Epidermal melanocyte (primary cell): ENCODE results near the gene SCEL.
"Not testable (repeated sequence)": the region's sequence is repeated elsewhere in the genome, so short reads cannot be mapped to it uniquely, and the experiment has no call there.

Experiments used
- DNase-seq: peaks from one replicate; pipeline ENCODE4 v3.0.0; 2011; ENCODE audit warnings: low spot score; ENCODE audit not compliant: insufficient read length

SCEL gene, protein sequence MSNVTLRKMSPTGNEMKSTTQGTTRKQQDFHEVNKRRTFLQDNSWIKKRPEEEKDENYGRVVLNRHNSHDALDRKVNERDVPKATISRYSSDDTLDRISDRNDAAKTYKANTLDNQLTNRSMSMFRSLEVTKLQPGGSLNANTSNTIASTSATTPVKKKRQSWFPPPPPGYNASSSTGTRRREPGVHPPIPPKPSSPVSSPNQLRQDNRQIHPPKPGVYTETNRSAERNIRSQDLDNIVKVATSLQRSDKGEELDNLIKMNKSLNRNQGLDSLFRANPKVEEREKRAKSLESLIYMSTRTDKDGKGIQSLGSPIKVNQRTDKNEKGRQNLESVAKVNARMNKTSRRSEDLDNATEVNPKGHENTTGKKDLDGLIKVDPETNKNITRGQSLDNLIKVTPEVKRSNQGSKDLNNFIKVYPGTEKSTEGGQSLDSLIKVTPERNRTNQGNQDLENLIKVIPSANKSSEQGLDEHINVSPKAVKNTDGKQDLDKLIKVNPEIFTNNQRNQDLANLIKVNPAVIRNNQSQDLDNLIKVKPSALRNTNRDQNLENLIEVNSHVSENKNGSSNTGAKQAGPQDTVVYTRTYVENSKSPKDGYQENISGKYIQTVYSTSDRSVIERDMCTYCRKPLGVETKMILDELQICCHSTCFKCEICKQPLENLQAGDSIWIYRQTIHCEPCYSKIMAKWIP

DNA sequence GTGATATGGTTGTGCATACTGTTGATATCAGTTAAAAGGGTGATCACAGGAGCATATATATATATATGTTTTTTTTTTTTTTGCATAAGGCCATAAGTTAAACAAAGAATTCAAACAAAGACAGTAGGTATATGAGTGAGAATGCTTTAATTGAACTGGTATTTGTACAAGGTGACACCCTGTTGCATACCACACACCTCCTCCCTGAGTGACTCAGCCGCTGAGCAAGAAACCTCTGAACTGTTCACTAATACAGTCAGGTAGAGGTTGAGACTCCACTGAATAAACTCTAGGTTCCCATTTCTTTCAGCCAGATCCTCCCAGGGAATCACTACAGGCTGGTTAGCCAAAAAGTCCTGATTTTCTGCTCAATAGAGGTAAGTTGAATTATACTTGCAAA lies at the start of gene SCEL:
TSS of gene SCEL (plus strand) at position 259 of the 400 bp plus-strand sequence. CDS start 20,170 bp downstream, outside the sequence.
- no peak for DNase-seq

DNA sequence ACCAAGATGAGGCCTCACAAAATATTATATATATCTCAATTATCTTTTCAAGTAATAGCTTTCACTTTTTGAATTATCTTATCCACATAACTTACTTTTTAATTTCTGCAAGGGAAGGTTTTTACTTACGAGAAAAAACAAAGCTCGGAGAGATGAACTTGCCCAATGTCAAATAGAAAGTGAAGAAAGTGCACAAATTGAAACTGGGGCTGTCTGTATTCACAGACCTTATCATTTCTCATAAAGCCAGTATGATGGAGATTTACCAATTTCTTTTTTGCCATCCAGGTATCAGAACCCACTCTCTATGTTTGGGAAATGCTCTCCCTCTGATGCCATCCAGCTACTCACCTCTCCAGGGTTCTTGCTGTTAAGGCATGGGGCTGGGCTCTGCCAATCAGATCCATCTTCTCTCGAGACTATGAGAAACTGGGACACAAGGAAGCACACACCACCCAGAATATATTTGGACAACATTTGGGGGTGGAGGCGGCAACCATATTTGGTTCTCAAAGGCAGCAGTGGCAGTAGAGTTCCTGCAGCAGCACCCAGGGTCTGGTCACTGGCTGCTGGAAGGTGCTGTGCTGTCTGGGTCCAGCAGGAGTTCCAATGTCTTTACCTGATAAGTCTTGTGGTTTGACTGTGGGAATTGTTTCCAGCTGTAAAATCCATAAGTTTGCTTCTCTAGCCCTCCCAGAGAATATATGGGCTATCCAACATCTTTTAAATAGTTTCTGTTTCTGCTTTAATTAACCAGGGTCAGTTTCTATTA lies 45.8 kb upstream of the SCEL start:
- DNase-seq = no peak

DNA sequence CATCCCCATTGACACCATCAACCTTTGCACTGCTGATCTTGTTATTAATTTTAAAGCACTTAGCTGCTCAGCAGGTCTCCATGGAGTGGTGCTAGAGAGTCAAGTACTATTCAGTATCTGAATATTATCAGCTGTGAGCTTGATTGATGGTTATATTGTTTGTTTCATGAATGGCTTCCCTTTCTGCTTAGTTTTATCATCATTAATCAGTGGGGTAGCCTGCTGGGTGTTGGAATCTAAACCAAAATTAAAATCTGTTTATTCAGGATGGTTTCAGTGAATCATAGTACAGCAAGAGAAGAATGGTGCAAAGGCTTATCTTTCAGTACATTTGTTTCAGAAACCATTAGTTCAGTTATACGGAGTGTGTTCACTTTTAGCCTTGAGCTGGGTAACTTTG lies 42.5 kb upstream of the SCEL start:
- no peak for DNase-seq

DNA sequence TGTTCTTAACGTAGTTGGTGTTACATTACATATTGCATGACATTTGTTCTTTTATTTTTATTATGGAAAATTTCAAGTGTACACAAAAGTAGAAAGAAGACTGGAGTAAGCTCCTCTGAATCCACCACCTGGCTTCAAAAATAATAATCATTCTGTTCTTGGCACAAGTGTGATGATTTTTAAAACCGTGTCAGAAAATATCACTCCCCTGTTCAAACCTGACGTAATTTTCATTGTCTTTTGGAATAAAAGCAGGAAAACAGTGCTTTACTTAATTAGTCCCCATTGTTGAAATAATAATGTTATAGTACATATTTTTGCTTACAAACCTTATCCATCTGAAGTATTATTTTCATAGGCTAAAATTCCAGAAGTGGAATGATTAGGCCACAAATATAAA lies 41.3 kb upstream of the SCEL start:
- no peak for DNase-seq

DNA sequence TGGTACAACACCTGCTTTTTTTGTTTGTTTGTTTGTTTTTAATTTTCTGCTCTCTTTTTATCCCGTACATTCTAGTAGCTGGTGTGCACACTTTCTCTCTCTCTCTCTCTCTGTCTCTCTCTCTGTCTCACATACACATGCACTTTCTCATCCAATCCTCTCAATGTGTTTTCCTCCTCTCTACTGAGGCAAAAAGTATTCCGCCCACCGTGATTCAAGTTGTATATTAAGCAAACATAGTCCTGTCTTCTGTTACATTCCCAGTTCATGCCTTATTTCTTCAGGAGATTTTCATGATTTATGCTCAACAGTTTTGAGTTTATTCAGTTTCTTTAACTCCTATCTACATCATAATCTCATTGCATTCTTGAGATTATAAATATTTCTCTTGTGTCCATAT lies 38.2 kb upstream of the SCEL start:
- no peak for DNase-seq

DNA sequence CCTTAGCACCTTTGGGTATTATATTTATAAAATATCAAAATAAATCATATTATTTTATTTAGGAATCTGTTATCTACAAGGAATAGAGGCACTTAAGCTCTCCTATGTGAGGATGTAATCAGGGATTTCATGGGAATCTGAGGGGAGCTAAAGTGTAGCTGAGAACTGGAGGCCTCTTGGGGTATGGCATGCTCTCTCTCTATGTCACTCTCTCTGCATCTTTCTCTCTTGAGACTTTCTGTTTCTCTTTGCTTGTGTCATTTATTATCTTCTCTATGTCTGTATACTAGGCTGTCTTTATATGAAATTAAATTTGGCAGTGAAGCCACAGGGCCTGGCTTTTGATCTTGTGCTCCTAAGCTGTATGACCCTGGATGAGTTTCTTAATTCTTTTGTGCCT lies 37.7 kb upstream of the SCEL start:
- no peak for DNase-seq

DNA sequence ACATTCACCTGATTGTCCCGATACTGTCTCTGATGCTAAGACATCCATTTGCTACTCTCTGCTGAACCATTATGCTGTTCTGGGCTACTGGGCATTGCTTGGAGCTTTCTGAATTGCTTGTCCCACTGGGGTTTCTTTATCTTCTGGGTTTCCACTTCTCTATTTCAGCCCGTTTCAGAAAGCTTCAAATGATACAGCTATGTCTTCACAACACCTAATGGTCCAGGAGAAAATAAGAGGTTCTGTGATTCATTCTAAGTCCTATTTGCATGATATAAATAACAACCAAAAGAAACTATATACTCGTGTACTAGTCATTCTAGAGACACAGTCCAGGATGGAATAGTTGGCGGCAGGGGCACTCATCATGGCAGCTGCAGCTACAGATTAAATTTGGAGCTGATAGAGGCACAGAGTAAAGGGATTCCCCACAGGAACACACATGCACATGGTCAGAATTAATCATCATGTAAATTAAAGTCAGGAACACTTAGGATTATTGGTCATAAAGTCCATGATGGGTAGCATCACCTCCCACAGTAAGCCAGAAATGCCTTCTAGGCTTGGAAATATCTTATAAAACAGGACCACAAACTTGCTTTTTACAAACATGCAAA lies 33.3 kb upstream of the SCEL start:
- no peak for DNase-seq

DNA sequence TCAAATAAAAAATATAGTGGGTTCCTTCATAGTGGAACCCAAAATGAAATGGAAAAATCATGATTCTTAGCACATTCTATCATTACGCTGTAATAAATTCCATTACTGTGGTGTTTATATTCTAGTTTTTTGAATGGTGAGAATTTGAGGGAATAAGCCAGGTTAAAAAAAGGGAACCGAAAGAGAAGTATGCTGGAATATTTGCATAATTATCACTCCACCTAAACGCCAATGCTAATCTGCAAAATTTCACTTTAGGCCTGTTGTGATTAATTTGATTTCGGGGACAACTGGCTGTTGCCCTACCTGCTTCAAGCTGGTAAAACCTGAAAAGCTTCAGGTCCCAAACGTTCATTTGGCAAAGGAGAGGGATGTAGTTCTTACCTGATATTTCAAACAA lies 32.1 kb upstream of the SCEL start:
- no peak for DNase-seq

DNA sequence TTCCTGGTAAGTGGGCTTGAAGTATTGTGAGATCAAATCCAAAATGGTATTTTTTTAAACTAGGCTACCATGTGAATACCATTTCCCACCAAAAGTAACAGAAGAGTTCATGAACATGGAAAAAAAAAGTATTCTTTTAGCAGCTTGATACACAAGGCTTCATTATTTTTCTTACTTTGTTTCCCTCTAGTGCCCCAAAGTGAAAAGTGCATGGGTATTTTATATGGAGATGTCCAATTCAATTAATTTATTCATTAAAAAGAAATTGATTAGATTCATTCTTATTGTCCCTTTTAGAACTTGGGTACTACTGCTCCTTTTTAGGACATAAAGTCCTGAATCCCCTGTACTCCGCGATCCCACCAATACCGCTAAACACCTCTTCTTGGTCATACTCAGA lies 28.6 kb upstream of the SCEL start:
- DNase-seq = no peak

DNA sequence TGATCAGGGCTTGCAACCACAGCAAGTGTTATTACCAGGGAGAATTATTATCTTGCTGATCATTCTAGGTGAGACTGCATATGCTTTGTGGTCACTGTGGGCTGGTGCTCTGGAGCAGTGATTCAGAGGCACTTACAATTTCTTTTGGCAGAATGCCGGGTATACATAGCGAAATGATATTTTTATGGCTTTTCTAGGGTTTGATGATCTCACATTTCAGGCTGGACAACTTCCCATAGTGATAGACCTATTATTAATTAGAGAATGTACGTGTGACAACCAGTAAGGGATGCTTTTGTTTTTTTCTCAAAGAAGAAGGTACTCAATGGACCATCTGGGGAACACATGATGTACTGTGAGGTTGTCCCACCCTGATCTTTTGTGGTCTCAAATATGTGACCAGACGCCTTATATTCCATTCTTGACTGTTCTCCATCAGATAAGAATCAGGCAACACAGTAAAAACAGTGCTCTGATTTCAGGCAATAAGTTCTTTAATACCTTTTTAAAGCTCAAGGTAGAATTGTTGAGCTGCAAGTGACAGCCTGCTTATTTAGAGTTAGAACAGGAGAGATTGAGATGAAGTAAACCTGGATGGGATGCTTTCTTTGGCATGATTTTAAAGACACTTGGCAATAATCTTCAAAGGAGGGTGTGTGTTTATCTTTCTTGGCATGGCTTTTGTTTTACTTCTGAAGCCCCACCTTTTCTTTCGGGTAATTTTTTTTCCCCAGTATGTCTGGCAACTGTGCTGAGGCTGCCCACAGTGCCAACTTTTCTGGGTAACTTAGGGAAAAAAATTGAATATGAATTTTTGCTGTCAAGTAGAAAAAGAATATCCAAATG lies 27.4 kb upstream of the SCEL start:
- DNase-seq = no peak

DNA sequence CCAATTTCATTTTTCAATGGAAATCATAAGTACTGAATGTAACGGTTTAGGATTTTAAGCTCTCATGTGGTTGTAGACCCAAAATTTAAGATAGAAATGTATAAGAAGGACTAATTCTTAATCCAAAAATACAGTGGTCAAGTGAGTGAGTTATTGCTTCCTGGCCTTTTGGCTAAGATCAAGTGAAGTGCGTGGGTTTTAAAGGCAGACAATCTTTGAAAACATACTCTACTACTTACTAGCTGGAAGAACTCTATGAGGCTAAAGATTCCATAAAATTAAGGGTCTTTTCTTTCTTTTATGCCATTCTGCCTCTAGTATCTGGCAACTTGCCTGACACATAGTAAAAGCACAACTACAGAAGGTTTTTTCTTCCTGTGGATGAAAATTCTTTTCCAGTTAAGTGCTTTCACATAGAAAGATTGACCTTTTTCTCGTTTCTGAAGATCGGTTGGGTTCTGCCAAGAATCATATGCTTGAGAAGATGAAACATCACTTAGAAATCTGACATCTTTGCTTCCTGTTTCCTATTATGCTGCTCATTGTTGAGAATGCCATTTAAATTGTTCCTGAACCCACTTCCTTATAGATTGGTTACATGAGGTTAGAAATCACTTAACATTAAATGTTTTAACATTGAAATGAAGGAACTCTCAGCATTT lies 26.4 kb upstream of the SCEL start:
- no peak for DNase-seq

DNA sequence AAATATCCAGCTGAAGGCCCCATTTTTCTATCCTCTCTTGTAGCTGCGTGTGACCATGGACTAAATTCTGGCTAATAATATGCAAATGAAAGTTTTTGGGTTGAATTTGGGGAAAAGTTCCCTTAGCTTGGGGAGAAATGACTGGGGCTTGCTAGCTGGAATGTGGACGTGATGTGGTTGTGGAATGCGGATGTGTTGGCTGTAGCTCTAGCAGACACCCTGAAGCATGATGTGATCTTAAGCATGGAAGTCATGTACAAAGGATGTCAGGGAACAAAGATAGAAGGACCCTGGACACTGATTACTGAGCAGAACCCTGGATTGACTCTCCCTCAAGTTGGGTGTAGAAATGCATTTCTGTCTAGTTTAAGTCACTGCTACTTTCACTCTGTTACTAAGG lies 25.4 kb upstream of the SCEL start:
- no peak for DNase-seq

DNA sequence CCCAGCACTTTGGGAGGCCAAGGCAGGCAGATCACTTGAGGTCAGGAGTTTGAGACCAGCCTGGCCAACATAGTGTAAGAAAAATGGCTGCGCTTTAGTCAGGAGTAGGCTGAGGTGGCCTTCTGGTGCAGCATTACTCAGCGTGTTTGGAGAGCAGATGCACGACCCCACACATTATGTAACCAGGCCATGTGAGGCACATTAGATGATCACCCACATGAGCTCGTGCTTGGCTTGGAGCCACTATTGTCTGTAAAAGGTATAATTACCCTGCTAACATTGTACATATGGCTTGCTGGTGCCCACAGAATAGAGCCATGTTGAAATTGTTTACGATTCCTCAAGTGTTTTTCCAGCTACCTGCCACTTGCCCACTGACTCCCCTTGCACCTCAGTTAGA lies 24.0 kb upstream of the SCEL start:
- DNase-seq = no peak

DNA sequence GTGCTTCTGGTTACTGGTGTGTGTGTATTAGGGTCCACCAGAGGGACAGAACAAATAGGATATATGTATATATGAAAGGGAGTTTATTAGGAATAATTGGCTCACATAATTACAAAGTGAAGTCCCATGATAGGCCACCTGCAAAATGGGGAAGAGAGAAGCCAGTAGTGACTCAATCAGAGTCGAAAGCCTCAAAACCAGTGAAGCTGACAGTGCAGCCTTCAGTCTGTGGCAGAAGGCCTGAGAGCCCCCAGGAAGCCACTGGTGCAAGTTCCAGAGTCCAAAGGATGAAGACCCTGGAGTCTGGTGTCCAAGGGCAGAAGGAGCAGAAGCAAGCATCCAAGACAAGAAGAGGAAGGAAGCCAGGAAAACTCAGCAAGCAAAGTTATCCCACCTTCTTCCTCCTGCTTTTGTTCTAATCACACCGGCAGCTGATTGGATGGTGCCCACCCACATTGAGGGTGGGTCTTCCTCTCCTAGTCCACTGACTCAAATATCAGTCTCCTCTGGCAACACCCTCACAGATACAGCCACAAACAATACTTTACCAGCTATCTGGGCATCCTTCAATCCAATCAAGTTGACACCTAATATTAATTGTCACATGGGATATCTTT lies 21.7 kb upstream of the SCEL start:
- DNase-seq = no peak

DNA sequence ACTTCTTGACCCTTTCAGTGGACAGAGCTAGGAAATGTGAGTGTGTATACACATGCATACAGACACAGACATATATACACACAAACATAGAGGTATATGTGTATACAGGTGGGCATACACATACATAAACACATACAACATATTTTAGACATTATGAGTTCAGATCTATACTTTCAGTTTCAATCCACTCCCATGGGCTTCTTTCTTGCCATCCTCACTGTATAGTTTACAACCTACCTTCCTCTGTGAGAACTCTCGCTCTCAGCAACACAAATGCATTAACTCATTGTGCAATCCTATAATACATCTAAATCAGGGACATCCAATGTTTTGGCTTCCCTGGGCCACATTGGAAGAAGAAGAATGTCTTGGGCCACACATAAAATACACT lies 21.2 kb upstream of the SCEL start:
- DNase-seq = no peak

DNA sequence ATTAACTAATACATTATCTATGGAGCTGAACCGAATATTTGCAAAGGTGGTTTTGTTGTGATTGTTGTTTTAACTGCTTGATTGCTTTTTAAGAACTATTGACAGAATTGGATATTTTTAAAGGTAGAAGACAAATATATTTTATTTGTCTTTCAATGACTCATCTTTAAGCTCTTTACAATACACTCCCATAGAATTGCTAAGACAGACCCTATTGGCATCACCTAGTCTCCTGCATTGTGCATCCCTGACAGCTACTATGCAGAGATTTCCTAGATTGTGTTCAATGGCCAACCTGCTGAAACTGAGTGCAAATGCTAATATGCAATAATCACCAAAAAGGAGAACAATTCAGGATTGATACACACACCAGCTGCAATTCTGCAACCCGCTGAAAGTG lies 19.7 kb upstream of the SCEL start:
- DNase-seq = no peak

DNA sequence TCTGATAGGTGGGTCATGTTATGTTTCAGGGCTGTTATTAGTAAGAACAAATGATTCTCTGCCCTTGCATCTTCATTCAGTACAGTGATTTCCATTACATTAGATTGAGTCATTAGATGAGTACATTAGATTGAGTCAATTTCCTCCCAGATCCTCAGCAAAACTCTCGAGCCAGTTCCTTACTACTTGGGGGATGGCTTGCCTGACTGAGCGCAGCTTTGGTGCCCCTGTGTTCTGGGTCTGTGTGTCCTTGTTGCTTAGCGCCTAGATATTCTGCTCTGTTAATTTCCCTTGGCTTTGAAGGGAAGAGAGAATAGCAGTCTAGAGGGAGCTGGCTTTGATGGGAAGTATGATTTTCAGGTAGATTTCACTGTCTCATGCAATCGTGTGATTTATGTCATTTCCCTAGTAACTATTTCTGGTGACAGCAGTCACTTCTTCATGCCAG lies 19.1 kb upstream of the SCEL start:
- no peak for DNase-seq

DNA sequence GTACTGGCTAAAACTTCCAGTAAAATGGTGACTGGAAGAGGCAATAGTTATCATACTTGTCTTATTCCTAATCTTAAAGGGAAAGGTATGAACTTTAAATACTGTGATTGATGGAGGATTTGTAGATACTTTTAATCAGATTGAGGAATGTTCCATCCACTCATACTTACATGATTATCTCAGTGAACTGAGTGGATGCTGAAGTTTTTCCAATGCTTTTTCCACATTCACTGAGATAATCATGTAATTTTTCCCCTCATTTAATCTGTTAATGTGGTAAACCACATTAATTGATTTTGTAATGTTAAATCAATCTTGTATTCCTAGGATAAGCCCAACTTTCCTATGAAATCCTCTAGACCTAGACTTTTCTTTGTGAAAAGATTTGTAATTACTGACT lies 17.2 kb upstream of the SCEL start:
- DNase-seq = no peak

DNA sequence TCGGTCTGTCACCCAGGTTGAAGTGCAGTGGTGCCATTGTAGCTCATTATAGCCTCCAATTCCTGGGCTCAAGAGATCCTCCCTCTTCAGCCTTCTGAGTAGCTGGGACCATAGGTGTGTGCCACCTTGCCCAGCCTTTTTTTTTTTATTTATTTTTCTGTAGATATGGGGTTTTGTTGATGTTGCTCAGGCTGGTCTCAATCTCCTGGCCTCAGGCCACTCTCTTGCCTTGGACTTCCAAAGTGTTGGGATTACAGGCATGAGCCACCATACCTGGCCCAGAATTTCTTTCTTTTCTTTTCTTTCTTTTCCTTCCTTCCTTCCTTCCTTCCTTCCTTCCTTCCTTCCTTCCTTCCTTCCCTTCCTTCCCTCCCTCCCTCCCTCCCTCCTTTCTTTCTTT lies 16.1 kb upstream of the SCEL start:
- DNase-seq = not testable (repeated sequence)

DNA sequence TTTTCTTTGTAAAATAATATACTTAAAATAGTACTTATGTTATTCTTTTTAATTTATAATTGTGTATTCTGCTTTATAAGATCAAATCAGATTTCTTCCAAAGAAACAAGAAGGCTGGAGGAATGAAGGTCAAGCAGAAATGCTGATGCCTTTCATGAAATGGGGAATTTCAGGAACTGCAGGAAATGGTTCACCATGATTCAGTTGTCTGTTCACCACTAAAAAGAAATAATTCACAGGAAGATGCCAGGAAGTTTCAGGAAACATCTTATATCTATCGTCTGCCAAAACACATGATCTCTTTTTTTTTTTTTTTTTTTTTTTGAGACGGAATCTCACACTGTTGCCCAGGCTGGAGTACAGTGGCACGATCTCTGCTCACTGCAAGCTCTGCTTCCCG lies 15.7 kb upstream of the SCEL start:
- DNase-seq = no peak
